Activated CD4-positive, alpha-beta T cell treated with anti-CD3 and anti-CD28 coated beads, Interleukin-2, amount 10 ng/mL, durations not matched to agents 24 days and 14 days (primary cell): Measurements from ENCODE around the gene UBL4A. TPM values are rescaled to one million over a fixed set of nuclear protein-coding genes. Genes with fewer than 3 reads are reported as not detected.

Source experiments
- DNase-seq: peaks from one replicate; pipeline ENCODE4 v3.0.0; 2022
- H3K27ac Mint-ChIP-seq: one replicate; pipeline ENCODE4 v1.8.0; 2022; ENCODE audit warnings: mild to moderate bottlenecking, mixed read lengths
- H3K27me3 Mint-ChIP-seq: one replicate; pipeline ENCODE4 v1.8.0; 2022; ENCODE audit warnings: mixed read lengths
- H3K36me3 Mint-ChIP-seq: one replicate; pipeline ENCODE4 v1.8.0; 2022; ENCODE audit warnings: low read depth, mild to moderate bottlenecking, mixed read lengths
- H3K4me1 Mint-ChIP-seq: one replicate; pipeline ENCODE4 v1.8.0; 2021; ENCODE audit warnings: mixed read lengths
- H3K4me3 Mint-ChIP-seq: one replicate; pipeline ENCODE4 v1.8.0; 2022; ENCODE audit warnings: mild to moderate bottlenecking, moderate library complexity, mixed read lengths
- H3K9me3 Mint-ChIP-seq: one replicate; pipeline ENCODE4 v1.8.0; 2021; ENCODE audit warnings: mixed read lengths
- intact Hi-C: fragments of 100-400 bp; cut with micrococcal nuclease; formaldehyde crosslinking; loops from one replicate; pipeline ENCODE4 v1.15.1; 2023
- total RNA-seq: library from RNA; stranded (reverse); gene quantifications from 2 replicates; pipeline ENCODE4 v1.2.3, GENCODE V29; 2022

UBL4A gene
- total RNA-seq = 54.8 and 57.3 TPM in 2 replicates

GRCh38 chrX:154486396-154487207 lies at the start of gene UBL4A:
TSS of gene UBL4A (minus strand) at chrX:154486615. CDS start at chrX:154486584, 31 bp downstream.
- no peaks in the 10 kb centered on the region for H3K27me3 Mint-ChIP-seq
- peaks cover 19% of the 10 kb centered on the region for H3K4me1 Mint-ChIP-seq
- intact Hi-C loops = no loop called here
- H3K27ac Mint-ChIP-seq = peak within 1 kb of the TSS; percentile 53
- DNase-seq = peak; percentile 87
- peak within 1 kb of the TSS; percentile 75 for H3K4me3 Mint-ChIP-seq
- no peaks in the 10 kb centered on the region for H3K9me3 Mint-ChIP-seq
- H3K36me3 Mint-ChIP-seq = peaks cover 7% of the 10 kb centered on the region

- intact Hi-C loops = loop anchor here (2.0 kb wide), 1 partner anchor 45 kb away; the partner anchor contains the start of gene SLC10A3
- no peak overlapping the region for H3K27ac Mint-ChIP-seq
- DNase-seq = no peak
- peaks cover 20% of the 10 kb centered on the region for H3K36me3 Mint-ChIP-seq
- no peaks in the 10 kb centered on the region for H3K27me3 Mint-ChIP-seq
- no peaks in the 10 kb centered on the region for H3K9me3 Mint-ChIP-seq
- H3K4me3 Mint-ChIP-seq = no peak overlapping the region
- H3K4me1 Mint-ChIP-seq = no peaks in the 10 kb centered on the region
Observed at GRCh38 chrX:154535892-154536291, 49.5 kb upstream of the UBL4A start.

- Mint-ChIP-seq H3K9me3 (no peaks in the 10 kb centered on the region), H3K36me3 (peaks cover 23% of the 10 kb centered on the region), H3K27me3 (no peaks in the 10 kb centered on the region), H3K4me1 (no peaks in the 10 kb centered on the region), H3K4me3 (no peak overlapping the region), H3K27ac (no peak overlapping the region)
- intact Hi-C loops = loop anchor here (2.0 kb wide), 1 partner anchor 44 kb away; the partner anchor contains the start of gene SLC10A3
- peak; percentile 95 for DNase-seq
Observed at GRCh38 chrX:154534526-154535322, 48.3 kb upstream of the UBL4A start.

- no peak for DNase-seq
Observed at GRCh38 chrX:154532690-154533089, 46.3 kb upstream of the UBL4A start.

GRCh38 chrX:154531626-154532025 lies 45.2 kb upstream of the UBL4A start:
- H3K27ac Mint-ChIP-seq = no peak overlapping the region
- H3K9me3 Mint-ChIP-seq = no peaks in the 10 kb centered on the region
- no peak for DNase-seq
- peaks cover 18% of the 10 kb centered on the region for H3K36me3 Mint-ChIP-seq
- no peak overlapping the region for H3K4me3 Mint-ChIP-seq
- intact Hi-C loops = no loop called here
- no peaks in the 10 kb centered on the region for H3K27me3 Mint-ChIP-seq
- peaks cover 7% of the 10 kb centered on the region for H3K4me1 Mint-ChIP-seq

More at GRCh38 chrX:154532690-154533089, 46.3 kb upstream of the UBL4A start:
- Mint-ChIP-seq H3K27me3 (no peaks in the 10 kb centered on the region), H3K36me3 (peaks cover 20% of the 10 kb centered on the region), H3K9me3 (no peaks in the 10 kb centered on the region), H3K4me1 (no peaks in the 10 kb centered on the region), H3K4me3 (no peak overlapping the region), H3K27ac (no peak overlapping the region)
- intact Hi-C loops = no loop called here

GRCh38 chrX:154530286-154530685 lies 43.9 kb upstream of the UBL4A start:
- Mint-ChIP-seq H3K4me3 (no peak overlapping the region), H3K9me3 (no peaks in the 10 kb centered on the region), H3K36me3 (peaks cover 15% of the 10 kb centered on the region), H3K27me3 (no peaks in the 10 kb centered on the region), H3K27ac (no peak overlapping the region), H3K4me1 (peaks cover 14% of the 10 kb centered on the region)
- intact Hi-C loops = no loop called here
- DNase-seq = no peak

DNA sequence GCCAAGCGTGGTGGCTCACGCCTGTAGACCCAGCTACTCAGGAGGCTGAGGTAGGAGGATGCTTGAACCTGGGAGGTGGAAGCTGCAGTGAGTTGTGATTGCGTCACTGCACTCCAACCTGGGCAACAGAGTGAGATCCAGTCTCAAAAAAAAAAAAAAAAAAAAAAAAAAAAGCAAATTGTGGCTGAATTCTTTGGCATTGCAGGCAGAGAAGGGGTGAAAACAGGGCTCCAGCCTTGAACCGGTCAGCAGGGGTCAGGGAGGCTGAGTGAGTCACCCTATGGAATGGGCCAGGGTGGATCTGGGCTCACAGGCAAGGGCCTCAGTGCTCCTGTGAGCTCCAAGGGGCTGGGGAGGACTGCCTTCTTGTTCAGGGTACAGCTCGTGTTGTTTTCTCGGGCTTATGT lies 42.8 kb upstream of the UBL4A start:
- Mint-ChIP-seq H3K4me1 (peaks cover 14% of the 10 kb centered on the region), H3K9me3 (no peaks in the 10 kb centered on the region), H3K27me3 (no peaks in the 10 kb centered on the region), H3K4me3 (no peak overlapping the region), H3K27ac (no peak overlapping the region), H3K36me3 (peaks cover 11% of the 10 kb centered on the region)
- no peak for DNase-seq
- intact Hi-C loops = no loop called here

DNA sequence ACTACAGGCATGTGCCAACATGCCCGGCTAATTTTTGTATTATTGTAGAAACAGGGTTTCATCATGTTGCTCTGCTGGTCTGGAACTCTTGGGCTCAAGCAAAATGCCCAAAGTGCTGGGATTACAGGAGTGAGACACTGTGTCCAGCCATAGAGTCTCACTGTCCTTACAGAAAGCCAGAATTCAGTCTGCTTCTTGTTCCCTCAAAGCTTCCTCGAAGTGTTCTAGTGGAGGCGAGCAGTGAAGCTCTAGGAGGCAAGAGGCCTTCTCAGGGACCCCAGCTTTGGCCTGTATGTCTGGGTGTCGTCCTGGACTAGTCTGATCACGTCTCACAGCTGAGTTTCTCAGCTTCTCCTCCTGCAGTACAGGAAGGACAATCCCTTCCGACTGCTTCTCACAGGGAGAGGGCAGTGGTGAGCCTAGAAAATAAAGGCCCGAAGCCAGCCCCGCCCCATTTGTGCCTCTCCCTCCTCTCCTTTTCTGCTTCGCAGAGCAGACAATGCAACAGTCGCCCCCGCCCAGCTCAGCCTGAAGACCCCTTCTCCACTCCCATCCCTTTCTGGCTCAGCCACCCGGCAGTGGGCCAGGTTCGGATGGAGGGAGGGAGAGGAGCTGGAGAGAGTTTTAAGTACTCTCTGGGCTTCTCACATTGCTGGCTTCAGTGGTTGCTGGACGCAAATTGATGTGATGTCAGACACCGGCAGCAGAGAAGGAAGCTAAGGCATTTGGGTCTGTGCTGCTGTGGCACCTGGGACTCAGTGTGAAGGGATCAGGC lies 40.7 kb upstream of the UBL4A start:
- Mint-ChIP-seq H3K4me1 (peaks cover 14% of the 10 kb centered on the region), H3K27me3 (no peaks in the 10 kb centered on the region), H3K4me3 (peak overlapping the region; percentile 23), H3K36me3 (peaks cover 6% of the 10 kb centered on the region), H3K27ac (peak overlapping the region; percentile 71), H3K9me3 (no peaks in the 10 kb centered on the region)
- peak; percentile 88 for DNase-seq
- intact Hi-C loops = no loop called here

DNA sequence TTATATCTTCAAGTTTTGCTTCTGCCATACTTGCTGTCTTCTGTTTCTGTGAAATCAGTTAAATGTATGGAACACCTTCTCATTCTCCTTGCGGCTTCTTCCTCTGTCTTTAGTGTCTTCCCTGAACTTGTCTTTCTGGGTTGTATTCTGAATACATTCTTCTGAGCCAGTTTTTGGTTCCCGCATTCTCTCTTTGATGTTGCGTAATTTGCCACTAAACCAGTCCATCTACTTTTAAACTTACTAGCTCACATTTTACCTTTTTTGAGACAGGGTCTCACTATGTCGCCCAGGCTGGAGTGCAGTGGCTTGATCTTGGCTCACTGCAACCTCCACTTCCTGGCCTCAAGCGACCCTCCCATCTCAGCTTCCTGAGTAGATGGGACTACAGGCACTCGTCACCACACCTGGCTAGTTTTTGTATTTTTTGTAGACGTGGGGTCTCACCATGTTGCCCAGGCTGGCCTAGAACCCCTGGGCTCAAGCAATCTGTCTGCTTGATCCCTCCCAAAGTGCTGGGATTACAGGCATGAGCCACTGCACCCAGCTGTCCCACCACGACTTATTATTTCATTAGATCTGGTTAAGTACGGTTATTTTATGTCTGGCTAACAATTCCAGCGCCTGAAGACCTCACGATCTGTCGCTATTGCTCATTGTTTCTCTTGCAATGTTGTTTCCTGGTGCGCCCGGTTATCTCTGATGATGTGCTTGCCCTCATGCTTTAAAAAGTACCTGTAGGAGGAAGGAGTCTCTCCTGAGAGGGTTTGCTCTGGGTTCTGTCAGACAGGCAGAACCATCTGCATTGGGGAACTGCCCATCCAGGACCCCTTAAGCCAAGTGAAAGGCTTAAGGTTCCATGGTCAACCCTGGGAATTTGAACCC lies 39.4 kb upstream of the UBL4A start:
- Mint-ChIP-seq H3K36me3 (peaks cover 2% of the 10 kb centered on the region), H3K4me1 (peaks cover 14% of the 10 kb centered on the region), H3K27me3 (no peaks in the 10 kb centered on the region), H3K27ac (peak overlapping the region; percentile 21), H3K4me3 (peak overlapping the region; percentile 40), H3K9me3 (no peaks in the 10 kb centered on the region)
- no peak for DNase-seq
- intact Hi-C loops = no loop called here

DNA sequence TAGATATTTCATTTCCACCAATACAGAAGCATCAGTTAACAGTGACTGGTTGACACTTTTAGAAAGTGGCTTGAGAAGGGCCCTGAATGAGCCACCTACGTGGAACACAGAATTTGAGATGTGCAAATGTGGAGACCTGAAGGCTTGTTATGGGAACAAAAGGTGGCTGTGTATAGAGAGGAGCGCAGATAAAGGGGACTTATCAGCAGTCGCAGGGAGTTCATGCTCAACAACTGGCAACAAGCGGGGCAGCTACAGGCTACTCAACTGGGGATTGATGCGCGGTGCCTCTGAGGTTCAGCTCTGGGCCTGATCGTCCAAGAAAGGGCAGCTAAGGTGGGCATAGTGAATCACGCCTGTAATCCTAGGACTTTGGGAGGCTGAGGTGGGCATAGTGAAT lies 33.0 kb upstream of the UBL4A start:
- H3K4me3 Mint-ChIP-seq = no peak overlapping the region
- DNase-seq = no peak
- intact Hi-C loops = loop anchor here (10.0 kb wide), 1 partner anchor 145 kb away; the partner anchor contains the start of genes EMD and FLNA
- no peak overlapping the region for H3K27ac Mint-ChIP-seq
- H3K4me1 Mint-ChIP-seq = peaks cover 10% of the 10 kb centered on the region
- H3K27me3 Mint-ChIP-seq = no peaks in the 10 kb centered on the region
- H3K36me3 Mint-ChIP-seq = peaks cover 4% of the 10 kb centered on the region
- H3K9me3 Mint-ChIP-seq = no peaks in the 10 kb centered on the region

GRCh38 chrX:154517101-154517781 lies 30.8 kb upstream of the UBL4A start:
- H3K4me3 Mint-ChIP-seq = no peak overlapping the region
- H3K27me3 Mint-ChIP-seq = no peaks in the 10 kb centered on the region
- peaks cover 11% of the 10 kb centered on the region for H3K36me3 Mint-ChIP-seq
- H3K9me3 Mint-ChIP-seq = no peaks in the 10 kb centered on the region
- no peak overlapping the region for H3K27ac Mint-ChIP-seq
- DNase-seq = no peak
- intact Hi-C loops = loop anchor here (2.0 to 10.0 kb wide), 2 partner anchors 38 to 142 kb away; partner anchors contain the start of genes EMD, FLNA and LAGE3
- peaks cover 16% of the 10 kb centered on the region for H3K4me1 Mint-ChIP-seq

DNA sequence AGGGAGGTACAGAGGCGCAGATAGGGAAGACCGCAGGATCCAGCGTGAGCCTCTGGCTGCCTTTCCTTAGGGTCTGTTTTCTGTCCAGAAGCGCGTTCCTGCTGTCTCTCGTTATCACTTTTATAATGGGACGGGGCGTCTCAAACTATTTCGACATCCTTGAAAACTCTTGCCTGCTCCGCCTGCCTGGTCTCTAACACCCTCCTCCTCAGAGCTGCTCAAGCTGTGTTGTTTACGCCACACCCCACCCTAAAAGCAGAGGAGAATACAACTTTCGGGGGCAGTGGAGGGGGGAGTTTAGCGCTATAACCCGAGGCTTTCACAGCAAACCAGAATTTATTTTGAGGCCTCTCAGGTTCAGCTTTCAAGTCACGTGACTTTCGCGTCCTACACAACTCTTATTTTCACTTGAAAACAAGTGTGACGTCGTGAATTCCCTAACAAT lies 30.3 kb upstream of the UBL4A start:
- peaks cover 19% of the 10 kb centered on the region for H3K4me1 Mint-ChIP-seq
- intact Hi-C loops = loop anchor here (1.0 to 10.0 kb wide), 3 partner anchors 26 to 142 kb away; partner anchors contain the start of genes EMD, FLNA, LAGE3 and SLC10A3
- peak overlapping the region; percentile 93 for H3K27ac Mint-ChIP-seq
- H3K9me3 Mint-ChIP-seq = no peaks in the 10 kb centered on the region
- peak overlapping the region; percentile 90 for H3K4me3 Mint-ChIP-seq
- H3K27me3 Mint-ChIP-seq = no peaks in the 10 kb centered on the region
- peaks cover 13% of the 10 kb centered on the region for H3K36me3 Mint-ChIP-seq
- DNase-seq = no peak
